Measurements from ENCODE around the gene B4GALT1.

GRCh38 chr9:33175649-33176325, 8.7 kb upstream of the B4GALT1 start:
- no peak for TF ChIP-seq CTCF (conservative IDR thresholded peaks at IDR 0.05 in 1 of 2, IDR thresholded peaks at IDR 0.05 in 1 of 2; ENCODE audit: extremely low read depth in 1 of 2, insufficient read depth in 1 of 2, low read depth in 1 of 2, low read length in 2 of 2)
- no peak for TF ChIP-seq EZH2 (IDR thresholded peaks at IDR 0.05; ENCODE audit: borderline replicate concordance, low read length)

Data from mammary epithelial cell (primary cell).